ENCODE measurements around the gene MOV10.

MOV10 gene

DNA sequence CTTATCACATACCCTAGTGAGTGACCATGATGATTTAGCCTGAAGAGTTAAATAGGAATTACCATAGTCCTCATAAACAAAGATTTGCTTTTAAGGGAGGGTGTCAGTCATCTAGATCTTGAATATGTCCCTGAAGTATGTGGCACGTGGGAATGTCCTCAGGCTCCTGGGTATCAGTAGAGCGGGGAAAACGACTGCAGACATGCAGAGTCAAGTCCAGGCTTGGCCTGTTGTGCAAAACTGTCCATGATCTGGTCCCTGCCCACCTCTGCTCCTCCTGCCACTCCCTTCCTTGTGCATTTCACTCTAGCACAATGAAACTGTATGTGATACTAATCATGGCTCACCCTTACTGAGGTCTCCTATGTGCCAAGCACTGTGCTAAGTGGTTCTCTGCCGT lies 12.9 kb downstream of the MOV10 start:
- no peak for ATAC-seq
- Mint-ChIP-seq H3K27ac (no peak overlapping the region), H3K4me1 (peaks cover 7% of the 10 kb centered on the region), H3K4me3 (no peak overlapping the region), H3K9me3 (no peaks in the 10 kb centered on the region), H3K27me3 (no peaks in the 10 kb centered on the region)
- no peak for DNase-seq

GRCh38 chr1:112687785-112688496 lies 13.5 kb downstream of the MOV10 start:
- H3K27ac Mint-ChIP-seq: peak overlapping the region; percentile 35 to 93
- no peaks in the 10 kb centered on the region for H3K9me3 Mint-ChIP-seq

GRCh38 chr1:112688781-112689193 lies 14.3 kb downstream of the MOV10 start:
- peaks cover 7% of the 10 kb centered on the region for H3K4me1 Mint-ChIP-seq
- H3K27ac Mint-ChIP-seq: no peak overlapping the region
- no peak for DNase-seq
- H3K27me3 Mint-ChIP-seq: no peaks in the 10 kb centered on the region
- no peak overlapping the region for H3K4me3 Mint-ChIP-seq
- H3K9me3 Mint-ChIP-seq: no peaks in the 10 kb centered on the region
- no peak for ATAC-seq

More at GRCh38 chr1:112687785-112688496, 13.5 kb downstream of the MOV10 start:
- no peak for DNase-seq
- no peaks in the 10 kb centered on the region for H3K27me3 Mint-ChIP-seq
- peaks cover 7% of the 10 kb centered on the region for H3K4me1 Mint-ChIP-seq
- no peak for ATAC-seq
- no peak overlapping the region for H3K4me3 Mint-ChIP-seq

DNA sequence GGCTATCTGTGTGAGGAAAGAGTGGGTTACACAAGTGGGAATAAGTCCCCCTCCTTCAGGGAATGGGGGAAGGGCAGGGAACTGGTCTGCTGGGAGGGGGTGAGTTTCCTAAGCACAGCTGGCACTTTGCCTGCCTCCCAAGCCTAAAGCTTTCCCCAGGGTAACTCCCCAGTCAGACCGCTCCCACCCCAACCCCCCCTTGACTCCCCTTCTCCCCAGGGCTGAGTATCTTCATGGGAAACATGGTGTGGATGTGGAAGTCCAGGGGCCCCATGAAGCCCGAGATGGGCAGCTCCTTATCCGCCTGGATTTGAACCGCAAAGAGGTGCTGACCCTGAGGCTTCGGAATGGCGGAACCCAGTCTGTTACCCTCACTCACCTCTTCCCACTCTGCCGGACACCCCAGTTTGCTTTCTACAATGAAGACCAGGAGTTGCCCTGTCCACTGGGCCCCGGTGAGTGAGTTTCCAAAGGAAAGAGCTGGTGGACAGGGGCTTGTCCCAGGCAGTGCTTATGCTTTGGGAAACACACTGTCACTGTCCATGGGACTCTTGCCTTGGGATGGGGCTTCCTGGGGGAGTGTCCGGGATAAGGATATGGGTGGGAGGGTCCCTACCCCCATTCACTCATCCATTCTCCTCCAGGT lies 14.9 kb downstream of the MOV10 start:
- no peak overlapping the region for H3K4me3 Mint-ChIP-seq
- no peaks in the 10 kb centered on the region for H3K27me3 Mint-ChIP-seq
- DNase-seq (no peak), ATAC-seq (no peak)
- no peak overlapping the region for H3K27ac Mint-ChIP-seq
- H3K4me1 Mint-ChIP-seq: peaks cover 7% of the 10 kb centered on the region
- H3K9me3 Mint-ChIP-seq: no peaks in the 10 kb centered on the region

GRCh38 chr1:112689842-112690237 lies 15.4 kb downstream of the MOV10 start:
- no peak for ATAC-seq
- no peak overlapping the region for H3K4me3 Mint-ChIP-seq
- no peaks in the 10 kb centered on the region for H3K27me3 Mint-ChIP-seq
- no peak overlapping the region for H3K27ac Mint-ChIP-seq
- H3K9me3 Mint-ChIP-seq: no peaks in the 10 kb centered on the region
- DNase-seq: no peak
- peaks cover 7% of the 10 kb centered on the region for H3K4me1 Mint-ChIP-seq

DNA sequence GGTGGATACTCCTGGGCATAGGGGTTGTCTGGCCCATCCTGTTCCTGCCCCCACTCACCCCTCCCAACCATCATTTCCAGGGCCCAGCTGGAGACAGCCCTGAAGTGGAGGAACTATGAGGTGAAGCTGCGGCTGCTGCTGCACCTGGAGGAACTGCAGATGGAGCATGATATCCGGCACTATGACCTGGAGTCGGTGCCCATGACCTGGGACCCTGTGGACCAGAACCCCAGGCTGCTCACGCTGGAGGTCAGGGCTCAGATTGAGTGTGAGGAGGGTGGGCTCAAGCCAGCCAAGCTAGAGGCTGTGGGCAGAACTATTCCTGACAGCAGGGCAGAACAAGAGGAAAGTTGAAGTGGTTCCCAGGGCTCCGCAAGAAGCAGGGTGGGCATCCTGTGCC lies 18.2 kb downstream of the MOV10 start:
- DNase-seq (no peak), ATAC-seq (no peak)
- Mint-ChIP-seq H3K4me3 (no peak overlapping the region), H3K27ac (no peak overlapping the region), H3K27me3 (no peaks in the 10 kb centered on the region), H3K4me1 (peaks cover 3% of the 10 kb centered on the region), H3K9me3 (no peaks in the 10 kb centered on the region)

DNA sequence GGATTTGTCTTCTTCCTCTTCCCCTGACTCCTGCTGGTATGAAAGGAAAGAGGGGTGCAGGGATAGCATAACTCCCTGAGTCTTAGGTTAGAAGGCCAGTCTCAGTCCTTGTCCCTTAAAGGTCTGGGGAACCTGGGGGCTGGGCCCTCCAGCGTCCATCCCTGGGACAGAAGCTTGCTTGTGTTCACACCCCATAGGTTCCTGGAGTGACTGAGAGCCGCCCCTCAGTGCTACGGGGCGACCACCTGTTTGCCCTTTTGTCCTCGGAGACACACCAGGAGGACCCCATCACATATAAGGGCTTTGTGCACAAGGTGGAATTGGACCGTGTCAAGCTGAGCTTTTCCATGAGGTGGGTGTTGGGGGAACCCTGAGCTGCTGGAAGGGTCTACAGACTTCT lies 19.4 kb downstream of the MOV10 start:
- ATAC-seq (no peak), DNase-seq (no peak)
- H3K4me1 Mint-ChIP-seq: no peaks in the 10 kb centered on the region
- H3K27me3 Mint-ChIP-seq: no peaks in the 10 kb centered on the region
- H3K27ac Mint-ChIP-seq: no peak overlapping the region
- H3K4me3 Mint-ChIP-seq: no peak overlapping the region
- no peaks in the 10 kb centered on the region for H3K9me3 Mint-ChIP-seq

DNA sequence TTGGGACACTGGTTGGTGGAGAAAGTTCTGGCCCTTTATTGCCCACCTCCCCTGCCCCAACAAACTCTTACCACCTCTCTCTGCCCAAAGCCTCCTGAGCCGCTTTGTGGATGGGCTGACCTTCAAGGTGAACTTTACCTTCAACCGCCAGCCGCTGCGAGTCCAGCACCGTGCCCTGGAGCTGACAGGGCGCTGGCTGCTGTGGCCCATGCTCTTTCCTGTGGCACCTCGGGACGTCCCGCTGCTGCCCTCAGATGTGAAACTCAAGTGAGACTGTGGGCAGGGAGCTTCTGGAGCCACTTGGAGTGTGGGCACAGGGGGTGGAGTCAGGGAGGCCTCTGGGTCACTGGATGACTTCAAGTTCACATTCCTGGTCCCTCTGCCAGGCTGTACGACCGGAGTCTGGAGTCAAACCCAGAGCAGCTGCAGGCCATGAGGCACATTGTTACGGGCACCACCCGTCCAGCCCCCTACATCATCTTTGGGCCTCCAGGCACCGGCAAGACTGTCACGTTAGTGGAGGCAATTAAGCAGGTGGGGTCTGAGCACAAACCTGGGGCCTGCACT lies 20.0 kb downstream of the MOV10 start:
- DNase-seq (no peak), ATAC-seq (no peak)
- no peaks in the 10 kb centered on the region for H3K9me3 Mint-ChIP-seq
- no peak overlapping the region for H3K4me3 Mint-ChIP-seq
- H3K27me3 Mint-ChIP-seq: no peaks in the 10 kb centered on the region
- no peak overlapping the region for H3K27ac Mint-ChIP-seq
- peaks cover 4% of the 10 kb centered on the region for H3K4me1 Mint-ChIP-seq

DNA sequence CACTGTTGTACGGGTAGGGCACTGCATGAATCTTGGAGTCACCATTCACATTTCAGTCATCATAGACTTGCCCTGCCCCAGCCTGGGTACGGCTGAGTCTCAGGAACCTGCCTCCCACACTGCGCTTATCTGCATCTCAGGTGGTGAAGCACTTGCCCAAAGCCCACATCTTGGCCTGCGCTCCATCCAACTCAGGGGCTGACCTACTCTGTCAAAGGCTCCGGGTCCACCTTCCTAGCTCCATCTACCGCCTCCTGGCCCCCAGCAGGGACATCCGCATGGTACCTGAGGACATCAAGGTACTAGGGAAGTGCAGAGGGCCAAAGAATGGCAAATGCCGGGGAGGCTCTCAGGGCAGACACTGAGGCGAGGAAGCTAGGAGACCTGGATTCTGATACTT lies 20.8 kb downstream of the MOV10 start:
- DNase-seq: no peak
- Mint-ChIP-seq H3K4me3 (no peak overlapping the region), H3K4me1 (peaks cover 12% of the 10 kb centered on the region), H3K9me3 (no peaks in the 10 kb centered on the region), H3K27me3 (no peaks in the 10 kb centered on the region), H3K27ac (no peak overlapping the region)
- no peak for ATAC-seq

DNA sequence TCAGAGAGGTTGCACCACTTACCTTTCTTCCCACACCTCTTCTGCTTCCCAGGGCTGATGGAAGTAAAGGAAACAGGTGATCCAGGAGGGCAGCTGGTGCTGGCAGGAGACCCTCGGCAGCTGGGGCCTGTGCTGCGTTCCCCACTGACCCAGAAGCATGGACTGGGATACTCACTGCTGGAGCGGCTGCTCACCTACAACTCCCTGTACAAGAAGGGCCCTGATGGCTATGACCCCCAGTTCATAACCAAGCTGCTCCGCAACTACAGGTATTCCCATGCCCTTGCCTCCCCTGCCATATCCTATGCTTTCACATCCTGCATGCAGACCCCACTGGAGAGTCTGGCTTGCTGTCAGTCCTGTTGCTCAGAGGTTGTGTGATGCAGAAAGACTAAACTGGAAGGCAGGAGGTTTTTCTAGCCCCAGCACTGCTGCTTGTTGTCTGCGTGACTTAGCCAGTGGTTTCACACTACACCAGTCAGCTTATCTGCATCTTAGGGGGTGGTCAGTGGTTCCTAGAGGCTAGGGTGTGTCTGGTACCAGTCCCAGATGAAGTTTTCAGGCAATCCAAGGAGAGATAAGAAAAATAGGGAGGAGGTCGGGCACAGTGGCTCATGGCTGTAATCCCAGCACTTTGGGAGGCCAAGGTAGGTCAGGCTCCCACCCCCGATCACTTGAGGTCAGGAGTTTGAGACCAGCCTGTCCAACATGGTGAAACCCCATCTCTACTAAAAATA lies 22.3 kb downstream of the MOV10 start:
- DNase-seq: no peak
- peaks cover 27% of the 10 kb centered on the region for H3K4me1 Mint-ChIP-seq
- no peak overlapping the region for H3K27ac Mint-ChIP-seq
- H3K9me3 Mint-ChIP-seq: no peaks in the 10 kb centered on the region
- no peak overlapping the region for H3K4me3 Mint-ChIP-seq
- ATAC-seq: no peak
- no peaks in the 10 kb centered on the region for H3K27me3 Mint-ChIP-seq

GRCh38 chr1:112697781-112698201 lies 23.3 kb downstream of the MOV10 start:
- Mint-ChIP-seq H3K27me3 (no peaks in the 10 kb centered on the region), H3K27ac (no peak overlapping the region), H3K9me3 (no peaks in the 10 kb centered on the region), H3K4me1 (peaks cover 37% of the 10 kb centered on the region), H3K4me3 (no peak overlapping the region)
- DNase-seq (no peak), ATAC-seq (no peak)

DNA sequence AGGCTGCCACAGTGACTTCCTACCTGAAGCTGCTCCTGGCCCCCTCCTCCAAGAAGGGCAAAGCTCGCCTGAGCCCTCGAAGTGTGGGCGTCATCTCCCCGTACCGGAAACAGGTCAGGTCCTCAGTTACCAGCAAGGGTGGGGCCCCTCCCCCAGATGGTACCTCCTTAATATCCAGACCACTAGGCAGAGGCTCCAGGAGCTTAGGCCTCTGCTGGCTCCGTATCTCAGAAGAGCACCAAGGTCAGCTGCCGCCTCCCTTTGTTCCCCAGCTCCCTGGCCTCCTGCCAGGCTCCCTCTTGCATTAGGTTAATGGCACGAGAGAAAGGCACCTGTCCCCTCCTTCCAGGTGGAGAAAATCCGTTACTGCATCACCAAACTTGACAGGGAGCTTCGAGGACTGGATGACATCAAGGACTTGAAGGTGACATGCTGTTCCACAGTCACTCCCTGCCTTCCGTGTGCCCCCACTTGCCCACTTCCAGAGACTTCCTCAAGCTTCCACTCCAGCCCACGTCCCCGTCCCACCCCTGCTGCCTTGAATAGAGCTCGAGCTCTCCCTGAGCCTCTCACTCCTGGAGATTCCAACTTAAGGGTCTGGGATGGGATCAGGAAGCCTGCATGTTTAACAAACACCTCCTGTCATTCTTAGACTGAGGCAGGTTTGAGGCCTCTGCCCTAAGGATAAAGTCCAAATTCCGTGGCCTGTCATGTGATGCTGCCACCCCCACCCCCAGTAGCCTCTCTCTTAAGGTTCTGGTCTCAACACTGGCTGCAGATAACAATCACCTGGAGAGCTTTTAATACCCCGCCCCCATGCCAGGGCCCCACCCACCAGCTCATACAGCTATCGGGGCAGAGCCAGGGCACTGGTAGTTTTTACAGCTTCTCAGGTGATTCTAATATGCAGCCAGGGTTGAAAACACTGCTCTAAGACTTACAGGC lies 24.2 kb downstream of the MOV10 start:
- peaks cover 46% of the 10 kb centered on the region for H3K4me1 Mint-ChIP-seq
- no peak for ATAC-seq

DNA sequence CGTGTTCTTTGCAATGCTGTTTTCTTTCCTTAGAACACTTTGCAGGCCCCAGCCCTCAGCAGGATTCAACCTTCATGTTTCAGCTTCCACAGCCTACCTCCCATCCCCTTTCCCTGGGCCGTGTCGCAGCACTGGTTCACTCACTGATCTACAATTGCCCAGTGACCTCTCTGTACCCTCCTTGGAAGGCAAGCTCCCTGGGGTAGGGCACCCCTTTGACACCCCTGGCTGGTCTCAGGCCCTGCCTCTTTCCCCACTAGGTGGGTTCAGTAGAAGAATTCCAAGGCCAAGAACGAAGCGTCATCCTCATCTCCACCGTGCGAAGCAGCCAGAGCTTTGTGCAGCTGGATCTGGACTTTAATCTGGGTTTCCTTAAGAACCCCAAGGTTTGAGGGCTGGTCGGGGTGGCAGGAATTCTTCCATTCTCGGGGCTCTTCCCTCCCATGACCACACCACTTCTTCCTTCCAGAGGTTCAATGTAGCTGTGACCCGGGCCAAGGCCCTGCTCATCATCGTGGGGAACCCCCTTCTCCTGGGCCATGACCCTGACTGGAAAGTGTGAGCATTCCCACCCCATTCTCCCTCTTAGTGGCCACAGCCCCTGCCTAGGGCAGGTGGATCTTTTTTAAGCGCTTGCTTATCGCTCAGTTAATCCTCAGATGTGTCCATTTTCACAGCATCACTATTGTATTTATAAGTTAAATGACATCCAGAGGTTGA lies 25.1 kb downstream of the MOV10 start:
- no peaks in the 10 kb centered on the region for H3K9me3 Mint-ChIP-seq
- no peaks in the 10 kb centered on the region for H3K27me3 Mint-ChIP-seq
- no peak for ATAC-seq
- H3K4me3 Mint-ChIP-seq: peak overlapping the region in 1 of 2 donors; percentile 44
- H3K4me1 Mint-ChIP-seq: peaks cover 55% of the 10 kb centered on the region
- peak overlapping the region; percentile 45 to 84 for H3K27ac Mint-ChIP-seq
- DNase-seq: no peak

More for the DNA sequence above, 24.2 kb downstream of the MOV10 start:
- Mint-ChIP-seq H3K27ac (no peak overlapping the region), H3K9me3 (no peaks in the 10 kb centered on the region), H3K27me3 (no peaks in the 10 kb centered on the region), H3K4me3 (no peak overlapping the region)
- no peak for DNase-seq
